ENCODE measurements around the gene OTOS. TPM values are rescaled to one million over a fixed set of nuclear protein-coding genes. Genes with fewer than 3 reads are reported as not detected.

OTOS gene
- total and polyA plus RNA-seq, 2 of the 13 experiments (the other 11 are each of a cell fraction or from before 2014, with no cell fraction given) = not detected

DNA sequence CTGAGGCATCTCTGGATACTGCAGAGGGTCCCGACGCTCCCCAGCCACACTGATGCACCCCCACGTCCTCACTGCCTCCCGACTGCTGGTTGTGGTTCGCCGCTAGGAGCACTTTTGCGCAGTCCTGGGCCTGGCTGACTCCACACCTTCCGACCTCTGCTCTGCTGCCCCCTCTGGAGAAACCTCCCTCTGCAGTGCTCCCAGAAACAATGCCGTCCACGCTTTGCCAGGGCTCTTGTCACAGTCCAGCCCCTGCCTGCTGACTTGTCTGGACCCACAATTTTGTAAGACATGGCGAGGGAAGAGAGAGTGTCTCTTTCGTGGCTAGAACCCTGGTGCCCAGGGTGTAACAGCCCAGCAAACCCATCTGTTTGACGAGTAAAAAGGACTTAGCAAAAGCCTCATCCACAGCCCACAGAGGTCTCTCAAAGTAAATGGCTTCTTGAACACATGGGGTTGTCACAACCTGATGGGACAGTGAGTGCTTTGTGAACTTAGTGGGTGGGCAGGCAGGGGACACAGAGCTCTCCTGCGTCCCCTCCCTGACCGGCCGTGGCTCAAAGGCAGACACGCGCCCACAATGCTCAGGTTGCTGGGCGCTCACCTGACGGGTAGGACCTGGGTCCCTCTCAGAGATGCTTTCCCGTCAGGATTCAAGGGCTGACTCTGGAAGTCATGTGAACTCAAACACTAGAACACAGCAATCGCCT, 8.4 kb downstream of the OTOS start:
- Histone ChIP-seq H3K79me2 (ENCODE audit: insufficient read depth, low read length) (peaks cover 23% of the 10 kb centered on the region), H3K9ac (ENCODE audit: insufficient read depth, low read depth, low read length) (no peak overlapping the region), H3K27ac (ENCODE audit: extremely low read length, insufficient read depth, low read length) (no peak overlapping the region), H3K9me3 (ENCODE audit: low read length) (no peaks in the 10 kb centered on the region), H3K4me2 (ENCODE audit: low read depth, low read length) (no peak overlapping the region), H3K4me3 (replicated peaks in 1 of 3; ENCODE audit: insufficient read depth in 1 of 3, low read depth in 2 of 3, low read length in 3 of 3) (no peak overlapping the region), H3K36me3 (replicated peaks in 1 of 2; ENCODE audit: control insufficient read depth in 1 of 2, insufficient read depth in 2 of 2, low read length in 2 of 2) (peaks cover 22 to 61% of the 10 kb centered on the region in 2 experiments), H4K20me1 (ENCODE audit: insufficient read depth, low read length) (no peaks in the 10 kb centered on the region), H3K27me3 (ENCODE audit: control insufficient read depth in 1 of 2, insufficient read depth in 2 of 2, low read length in 2 of 2) (peaks cover 0 to 4% of the 10 kb centered on the region in 2 experiments; a peak in 1 of 5 replicates), H2AFZ (ENCODE audit: low read length) (no peak overlapping the region), H3K4me1 (ENCODE audit: insufficient read depth, low read length) (peaks cover 20% of the 10 kb centered on the region)
- intact Hi-C loops (cut with micrococcal nuclease; ENCODE audit: unreplicated experiment) (no loop called here), in situ Hi-C loops (cut with HindIII; ENCODE audit: extremely low pct_ligation_motif_present, low pct_unique_long_range_greater_than_20kb) (loop anchor here (10.0 kb wide), 1 partner anchor 197 kb away; no protein-coding TSS in a partner anchor)
- WGBS (ENCODE audit: low lambda C conversion rate) = 96% methylated on average over 22 of the region's 22 CpGs
- DNase-seq (ENCODE audit: low spot score) = no peak
- BruUV-seq (replicated peaks) = no TSS peak
- no peak for FAIRE-seq
- POLR2A ChIA-PET = no interaction called here
- CTCF ChIA-PET (ENCODE audit: low intra/inter-chr PET ratio, low total read pairs) = no interaction called here
- no peak for TF ChIP-seq KDM5A (IDR thresholded peaks at IDR 0.05; ENCODE audit: borderline replicate concordance, low read length)
- TF ChIP-seq ZBTB21 (CRISPR knock-in tag; IDR thresholded peaks at IDR 0.05) = no peak
- TF ChIP-seq ZNF143 (CRISPR knock-in tag; IDR thresholded peaks at IDR 0.05) = no peak
- no peak for TF ChIP-seq FOXA1 (IDR thresholded peaks at IDR 0.05)
- no peak for TF ChIP-seq FOXA1 (CRISPR knock-in tag; IDR thresholded peaks at IDR 0.05)
- peak; percentile 29 for TF ChIP-seq AGO2 (optimal IDR thresholded peaks at IDR 0.05; ENCODE audit: low read depth, low read length)
- ATAC-seq = no peak

GRCh38 chr2:240131296-240131695, 9.2 kb downstream of the OTOS start:
- WGBS (ENCODE audit: low lambda C conversion rate) = 98% methylated on average over 16 of the region's 16 CpGs
- Histone ChIP-seq H4K20me1 (ENCODE audit: insufficient read depth, low read length) (no peaks in the 10 kb centered on the region), H3K9me3 (ENCODE audit: low read length) (no peaks in the 10 kb centered on the region), H3K4me2 (ENCODE audit: low read depth, low read length) (no peak overlapping the region), H3K79me2 (ENCODE audit: insufficient read depth, low read length) (peaks cover 23% of the 10 kb centered on the region), H3K4me3 (replicated peaks in 1 of 3; ENCODE audit: insufficient read depth in 1 of 3, low read depth in 2 of 3, low read length in 3 of 3) (no peak overlapping the region), H3K27me3 (ENCODE audit: control insufficient read depth in 1 of 2, insufficient read depth in 2 of 2, low read length in 2 of 2) (no peaks in the 10 kb centered on the region; a peak in 1 of 5 replicates), H2AFZ (ENCODE audit: low read length) (no peak overlapping the region), H3K36me3 (replicated peaks in 1 of 2; ENCODE audit: control insufficient read depth in 1 of 2, insufficient read depth in 2 of 2, low read length in 2 of 2) (peaks cover 22 to 64% of the 10 kb centered on the region in 2 experiments), H3K9ac (ENCODE audit: insufficient read depth, low read depth, low read length) (no peak overlapping the region), H3K4me1 (ENCODE audit: insufficient read depth, low read length) (peaks cover 14% of the 10 kb centered on the region), H3K27ac (ENCODE audit: extremely low read length, insufficient read depth, low read length) (no peak overlapping the region)
- in situ Hi-C loops (cut with HindIII; ENCODE audit: extremely low pct_ligation_motif_present, low pct_unique_long_range_greater_than_20kb) (loop anchor here (10.0 kb wide), 1 partner anchor 196 kb away; no protein-coding TSS in a partner anchor), intact Hi-C loops (cut with micrococcal nuclease; ENCODE audit: unreplicated experiment) (no loop called here)
- TF ChIP-seq RBFOX2 (IDR thresholded peaks at IDR 0.05; ENCODE audit: low read depth, low read length) (peak; percentile 37; the same call in 1 of the 2 replicates), ZBTB40 (IDR thresholded peaks at IDR 0.05) (no peak), ZBTB40 (CRISPR knock-in tag; IDR thresholded peaks at IDR 0.05) (no peak)
- ATAC-seq = no peak
- no TSS peak for BruUV-seq (replicated peaks)
- ChIA-PET POLR2A (no interaction called here), CTCF (ENCODE audit: low intra/inter-chr PET ratio, low total read pairs) (no interaction called here)
- no peak for DNase-seq (ENCODE audit: low spot score)
- no peak for FAIRE-seq
